ENCODE data around the gene VPS54.

GRCh38 chr2:64015898-64016297 lies 3.3 kb downstream of the VPS54 start:
- TF ChIP-seq POLR2A (IDR thresholded peaks at IDR 0.05; ENCODE audit: low read length) (no peak), GATA1 (IDR thresholded peaks at IDR 0.05; ENCODE audit: low read depth, low read length) (no peak)

All from erythroblast (primary cell).